Thoracic aorta (tissue), 2 donors: Measurements from ENCODE around the gene TKT. TPM values are rescaled to one million over a fixed set of nuclear protein-coding genes. Genes with fewer than 3 reads are reported as not detected.

ENCODE experiments used
- ATAC-seq: fragments of 150-250 bp; one replicate; pipeline ENCODE4 v1.8.0; 2017; ENCODE audit warnings: low read depth; ENCODE audit not compliant: insufficient number of reproducible peaks, low FRiP score
- DNase-seq: peaks from one replicate; pipeline ENCODE4 v3.0.0-alpha.2; 2020; ENCODE audit warnings: low spot score
- H3K27ac ChIP-seq, 2 donors: fragments of 200-600 bp; sonication (generic); 1 replicate in 1 of 2; 2 replicates in 1 of 2; pipeline ENCODE4 v1.5.1; 2016; ENCODE audit warnings: mild to moderate bottlenecking in 2 of 2, moderate library complexity in 2 of 2
- H3K27me3 ChIP-seq: fragments of 200-600 bp; sonication (generic); replicated peaks from 2 replicates; pipeline ENCODE4 v1.6.0; 2016; ENCODE audit warnings: mild to moderate bottlenecking; ENCODE audit not compliant: insufficient read depth
- H3K36me3 ChIP-seq: fragments of 200-600 bp; sonication (generic); one replicate; pipeline ENCODE4 v1.5.1; 2016
- H3K4me1 ChIP-seq, 2 donors: fragments of 200-600 bp; sonication (generic); 1 replicate in 1 of 2; 2 replicates in 1 of 2; pipeline versions ENCODE4 v1.5.1 to v1.6.0; 2016; ENCODE audit warnings: low read depth in 2 of 2, mild to moderate bottlenecking in 1 of 2; ENCODE audit not compliant: control insufficient read depth in 1 of 2
- H3K4me3 ChIP-seq: fragments of 200-600 bp; sonication (generic); 2 replicates; pipeline ENCODE4 v1.5.1; 2016; ENCODE audit warnings: mild to moderate bottlenecking
- H3K9me3 ChIP-seq: fragments of 200-600 bp; sonication (generic); 2 replicates; pipeline ENCODE4 v1.5.1; 2016
- total RNA-seq, 2 donors: library from RNA; depleted of rRNA; stranded (reverse); fragments of >200 nt; gene quantifications; one replicate each; pipeline versions ENCODE4 v1.1.0 to v1.2.3, GENCODE V29; 2016
- TF ChIP-seq, protein P1 (sequence below): fragments of 200-600 bp; sonication (generic); IDR thresholded peaks from one replicate; pipeline ENCODE4 v1.5.1; 2019; ENCODE audit warnings: antibody characterized with exemption

TKT gene
- total RNA-seq, 2 donors from 2014 or later: 138 to 240 TPM

DNA sequence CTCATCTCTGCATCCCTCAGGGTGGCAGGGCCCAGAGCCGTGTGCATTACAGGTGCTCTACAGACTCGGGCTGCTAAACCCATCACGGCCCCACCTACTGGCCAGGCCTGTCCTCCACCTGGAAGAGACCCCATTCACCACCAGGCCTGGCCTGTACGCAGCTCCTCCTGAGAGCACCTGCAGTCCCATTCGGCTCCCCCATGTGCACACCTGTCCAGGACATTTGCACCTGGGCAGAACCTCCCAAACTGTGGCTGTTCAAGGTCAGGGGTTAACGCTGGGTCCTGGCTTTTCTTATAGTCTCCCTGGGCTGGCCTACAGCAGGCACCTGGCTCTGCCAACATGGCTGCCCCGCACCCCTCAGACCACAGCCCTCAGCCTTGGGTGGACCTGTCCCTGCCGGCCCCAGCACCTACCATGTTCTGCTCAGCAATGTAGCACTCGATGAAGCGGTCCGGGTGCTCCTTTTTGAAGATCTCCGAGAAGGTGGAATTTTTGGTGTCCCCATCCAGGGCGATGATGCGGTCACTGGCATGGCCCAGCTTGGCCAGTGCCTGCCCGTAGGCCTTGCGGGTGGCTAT is 25.7 kb downstream of the TKT start:
- Histone ChIP-seq H3K27ac (no peak overlapping the region), H3K27me3 (no peaks in the 10 kb centered on the region), H3K36me3 (peaks cover 95% of the 10 kb centered on the region), H3K4me1 (no peaks in the 10 kb centered on the region), H3K9me3 (no peaks in the 10 kb centered on the region), H3K4me3 (no peak overlapping the region)
- no peak for DNase-seq
- no peak for ATAC-seq
- TF ChIP-seq, protein P1, sequence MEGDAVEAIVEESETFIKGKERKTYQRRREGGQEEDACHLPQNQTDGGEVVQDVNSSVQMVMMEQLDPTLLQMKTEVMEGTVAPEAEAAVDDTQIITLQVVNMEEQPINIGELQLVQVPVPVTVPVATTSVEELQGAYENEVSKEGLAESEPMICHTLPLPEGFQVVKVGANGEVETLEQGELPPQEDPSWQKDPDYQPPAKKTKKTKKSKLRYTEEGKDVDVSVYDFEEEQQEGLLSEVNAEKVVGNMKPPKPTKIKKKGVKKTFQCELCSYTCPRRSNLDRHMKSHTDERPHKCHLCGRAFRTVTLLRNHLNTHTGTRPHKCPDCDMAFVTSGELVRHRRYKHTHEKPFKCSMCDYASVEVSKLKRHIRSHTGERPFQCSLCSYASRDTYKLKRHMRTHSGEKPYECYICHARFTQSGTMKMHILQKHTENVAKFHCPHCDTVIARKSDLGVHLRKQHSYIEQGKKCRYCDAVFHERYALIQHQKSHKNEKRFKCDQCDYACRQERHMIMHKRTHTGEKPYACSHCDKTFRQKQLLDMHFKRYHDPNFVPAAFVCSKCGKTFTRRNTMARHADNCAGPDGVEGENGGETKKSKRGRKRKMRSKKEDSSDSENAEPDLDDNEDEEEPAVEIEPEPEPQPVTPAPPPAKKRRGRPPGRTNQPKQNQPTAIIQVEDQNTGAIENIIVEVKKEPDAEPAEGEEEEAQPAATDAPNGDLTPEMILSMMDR: no peak

DNA sequence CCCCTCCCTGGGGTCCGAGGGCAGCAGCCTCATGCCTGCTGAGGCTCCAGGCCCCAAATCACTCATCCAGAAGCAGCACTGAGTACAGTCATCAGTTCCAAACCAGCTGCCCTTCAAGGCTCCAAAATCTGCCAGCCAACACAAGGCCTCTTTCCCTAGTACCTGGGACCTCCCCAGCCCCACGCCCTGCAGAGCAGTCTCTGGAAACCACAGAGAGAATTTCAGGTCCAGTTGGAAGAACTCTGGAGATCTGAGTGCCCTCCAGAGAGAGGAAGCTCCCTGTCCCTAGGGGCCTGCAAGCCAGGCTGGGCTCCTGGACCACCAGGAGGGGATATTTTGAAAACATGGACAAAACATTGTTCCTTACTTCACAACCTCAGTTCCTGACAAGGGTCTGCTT is 26.2 kb downstream of the TKT start:
- TF ChIP-seq, protein P1: no peak

DNA sequence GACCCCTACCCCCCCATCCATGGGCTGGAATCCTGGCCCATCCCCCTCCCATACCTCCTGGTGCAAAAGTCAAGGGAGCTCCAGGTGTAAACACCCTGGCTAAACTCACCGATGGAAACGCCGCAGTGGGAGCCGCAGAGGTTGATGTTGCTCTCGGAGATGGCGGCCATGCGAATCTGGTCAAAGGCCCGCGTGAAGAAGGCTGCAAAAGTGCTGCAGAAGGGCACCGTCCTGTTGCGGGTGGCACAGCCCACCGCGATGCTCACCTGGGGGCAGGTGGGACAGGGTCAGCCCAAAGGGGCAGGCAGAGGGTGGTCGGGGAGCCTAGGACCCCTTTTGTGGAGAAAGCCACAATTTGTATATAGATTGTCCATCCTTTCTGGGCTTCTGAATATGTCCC is 26.7 kb downstream of the TKT start:
- H3K4me3 ChIP-seq: no peak overlapping the region
- ATAC-seq (no peak), DNase-seq (no peak)
- no peak overlapping the region for H3K27ac ChIP-seq
- H3K36me3 ChIP-seq: peaks cover 92% of the 10 kb centered on the region
- no peaks in the 10 kb centered on the region for H3K27me3 ChIP-seq
- H3K9me3 ChIP-seq: no peaks in the 10 kb centered on the region
- H3K4me1 ChIP-seq: no peaks in the 10 kb centered on the region
- TF ChIP-seq, protein P1: no peak

More for the DNA sequence above, 26.2 kb downstream of the TKT start:
- no peak for DNase-seq
- no peaks in the 10 kb centered on the region for H3K9me3 ChIP-seq
- peaks cover 96% of the 10 kb centered on the region for H3K36me3 ChIP-seq
- H3K4me3 ChIP-seq: no peak overlapping the region
- no peaks in the 10 kb centered on the region for H3K4me1 ChIP-seq
- ATAC-seq: no peak
- H3K27ac ChIP-seq: no peak overlapping the region
- no peaks in the 10 kb centered on the region for H3K27me3 ChIP-seq

DNA sequence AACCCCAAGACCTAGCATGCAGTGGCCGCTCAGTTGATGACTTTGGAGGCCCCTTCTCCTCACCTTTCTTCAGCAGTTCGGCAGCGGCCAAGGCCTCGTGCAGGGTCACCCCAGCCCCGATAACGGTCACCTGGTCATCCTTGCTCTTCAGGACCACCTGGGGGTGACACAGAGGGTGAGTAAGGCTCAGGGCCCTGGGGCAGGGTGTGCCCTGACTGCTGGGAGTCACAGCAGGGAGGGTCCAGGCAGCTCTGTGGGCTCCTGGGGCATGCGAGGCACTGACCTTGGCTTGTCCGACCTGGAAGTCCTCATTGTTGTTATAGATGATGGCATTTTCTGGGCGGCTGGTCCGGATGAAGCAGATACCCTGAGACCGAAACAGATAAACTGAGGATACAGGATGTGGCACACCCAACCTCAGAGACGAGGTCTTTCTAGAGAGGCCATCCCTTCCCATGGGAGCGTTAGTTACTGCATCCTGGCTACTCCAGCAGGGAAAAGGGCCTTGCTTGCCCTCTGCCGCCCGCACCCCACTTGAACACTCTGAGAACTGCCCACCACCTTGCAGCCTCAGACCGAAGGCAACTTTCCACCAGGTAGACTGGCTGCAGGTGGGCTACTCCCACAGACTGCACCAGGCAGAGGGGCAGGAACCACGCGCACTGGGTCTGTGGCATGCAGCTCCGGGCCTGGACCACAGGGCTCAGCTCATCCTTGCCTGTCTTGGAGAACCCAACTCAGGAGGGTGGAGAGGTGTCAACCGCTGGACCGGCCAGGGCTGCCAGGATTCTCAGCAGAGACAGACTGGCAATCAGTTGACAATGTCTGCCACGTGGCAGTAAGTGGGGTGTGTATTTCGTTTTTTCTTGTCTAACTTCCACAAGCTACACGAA is 27.6 kb downstream of the TKT start:
- Histone ChIP-seq H3K4me3 (no peak overlapping the region), H3K27me3 (no peaks in the 10 kb centered on the region), H3K36me3 (peaks cover 88% of the 10 kb centered on the region), H3K27ac (no peak overlapping the region), H3K4me1 (no peaks in the 10 kb centered on the region), H3K9me3 (no peaks in the 10 kb centered on the region)
- TF ChIP-seq, protein P1: no peak
- ATAC-seq (no peak), DNase-seq (no peak)

DNA sequence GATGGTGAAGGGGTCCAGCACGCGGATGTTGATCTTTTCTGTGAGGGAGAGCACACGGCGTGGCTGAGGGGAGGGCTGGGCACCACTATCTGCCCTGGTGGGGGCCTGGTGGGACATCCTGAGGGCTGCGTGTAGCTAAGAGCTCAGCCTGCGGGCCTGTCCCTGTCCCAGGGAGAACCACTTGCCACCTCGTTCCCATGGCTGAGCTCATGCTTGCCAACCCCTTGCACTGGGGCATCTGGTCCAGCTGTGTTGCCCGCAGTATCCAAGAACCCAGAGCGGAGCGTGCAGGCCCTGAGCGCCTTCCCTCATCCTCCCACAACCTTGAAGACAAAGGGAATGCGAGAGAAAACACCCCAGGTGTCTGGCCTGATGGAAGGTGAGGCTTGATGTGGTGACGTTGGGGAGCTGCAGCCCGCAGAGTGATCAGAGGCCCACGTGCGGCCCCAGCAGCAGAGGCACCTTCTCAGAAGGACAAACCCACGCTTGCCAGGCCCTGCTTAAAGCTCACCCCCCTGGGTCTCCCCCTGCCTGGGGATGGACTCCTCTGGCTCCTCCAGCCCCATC is 28.9 kb downstream of the TKT start:
- DNase-seq: no peak
- H3K4me1 ChIP-seq: no peaks in the 10 kb centered on the region
- no peak for ATAC-seq
- no peak overlapping the region for H3K27ac ChIP-seq
- H3K4me3 ChIP-seq: no peak overlapping the region
- H3K9me3 ChIP-seq: no peaks in the 10 kb centered on the region
- H3K27me3 ChIP-seq: no peaks in the 10 kb centered on the region
- TF ChIP-seq, protein P1: no peak
- peaks cover 76% of the 10 kb centered on the region for H3K36me3 ChIP-seq
